HEK293 (cell line): ENCODE measurements around the gene ELAC1.

ENCODE experiments used
- YY1 ChIP-seq: fragments of 450-650 bp; formaldehyde crosslinking; IDR thresholded peaks from 2 replicates; pipeline ENCODE4 v1.5.1; 2018; ENCODE audit warnings: missing biosample characterization, missing genetic modification characterization
- ZBTB26 ChIP-seq: fragments of 450-650 bp; formaldehyde crosslinking; optimal IDR thresholded peaks from 2 replicates; pipeline ENCODE3; 2016; ENCODE audit warnings: missing biosample characterization, mild to moderate bottlenecking, missing genetic modification characterization
- ZFHX2 ChIP-seq: fragments of 450-650 bp; formaldehyde crosslinking; conservative IDR thresholded peaks from 2 replicates; pipeline ENCODE4 v1.5.1; 2016; ENCODE audit warnings: missing biosample characterization, missing genetic modification characterization
- ZNF112 ChIP-seq: fragments of 450-650 bp; formaldehyde crosslinking; IDR thresholded peaks from 2 replicates; pipeline ENCODE4 v1.5.0; 2017; ENCODE audit warnings: missing biosample characterization, missing genetic modification characterization
- ZNF26 ChIP-seq: fragments of 450-650 bp; formaldehyde crosslinking; IDR thresholded peaks from 2 replicates; pipeline ENCODE4 v1.5.1; 2016; ENCODE audit warnings: missing biosample characterization, missing genetic modification characterization
- ZNF335 ChIP-seq: fragments of 450-650 bp; formaldehyde crosslinking; conservative IDR thresholded peaks from 2 replicates; pipeline ENCODE4 v1.5.1; 2016; ENCODE audit warnings: missing biosample characterization, missing genetic modification characterization
- ZNF394 ChIP-seq: fragments of 450-650 bp; formaldehyde crosslinking; IDR thresholded peaks from 2 replicates; pipeline ENCODE4 v1.5.1; 2016; ENCODE audit warnings: missing biosample characterization, missing genetic modification characterization, mild to moderate bottlenecking, moderate library complexity, borderline replicate concordance
- ZNF629 ChIP-seq: fragments of 450-650 bp; formaldehyde crosslinking; IDR thresholded peaks from 2 replicates; pipeline ENCODE4 v1.5.1; 2017; ENCODE audit warnings: missing biosample characterization, missing genetic modification characterization
- TF ChIP-seq, protein P1 (sequence below): fragments of 450-650 bp; formaldehyde crosslinking; IDR thresholded peaks from 2 replicates; pipeline ENCODE4 v1.5.1; 2016; ENCODE audit warnings: missing biosample characterization, missing genetic modification characterization, low read depth
- TF ChIP-seq, protein P2 (sequence below): fragments of 450-650 bp; formaldehyde crosslinking; IDR thresholded peaks from 2 replicates; pipeline ENCODE4 v1.5.1; 2016; ENCODE audit warnings: missing biosample characterization, missing genetic modification characterization

DNA sequence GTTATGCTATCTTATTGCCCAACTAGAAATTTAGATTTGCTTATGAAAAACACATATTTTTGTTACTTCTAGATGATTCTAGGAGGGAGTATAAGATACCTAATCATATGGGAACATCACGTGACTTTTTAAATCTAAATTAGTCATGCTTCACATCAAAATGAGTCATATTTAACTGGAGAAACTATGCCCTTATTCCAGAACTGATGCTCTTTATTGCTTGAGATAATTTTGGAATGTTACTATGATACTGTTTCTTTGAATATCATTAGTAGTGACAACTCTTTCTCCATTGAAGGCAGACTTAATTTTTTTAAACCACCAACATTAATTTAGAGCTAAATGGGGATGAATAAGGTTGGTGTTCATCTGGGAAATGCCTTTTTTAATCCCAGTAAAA is 19.9 kb upstream of the ELAC1 start:
- TF ChIP-seq YY1 (tag by site-specific recombination) (no peak), ZNF394 (tag by site-specific recombination) (no peak), ZNF335 (no peak), ZNF112 (tag by site-specific recombination) (no peak), ZBTB26 (tag by site-specific recombination) (no peak), ZNF629 (tag by site-specific recombination) (no peak), ZFHX2 (tag by site-specific recombination) (no peak), ZNF26 (tag by site-specific recombination) (no peak)
- TF ChIP-seq, protein P1, sequence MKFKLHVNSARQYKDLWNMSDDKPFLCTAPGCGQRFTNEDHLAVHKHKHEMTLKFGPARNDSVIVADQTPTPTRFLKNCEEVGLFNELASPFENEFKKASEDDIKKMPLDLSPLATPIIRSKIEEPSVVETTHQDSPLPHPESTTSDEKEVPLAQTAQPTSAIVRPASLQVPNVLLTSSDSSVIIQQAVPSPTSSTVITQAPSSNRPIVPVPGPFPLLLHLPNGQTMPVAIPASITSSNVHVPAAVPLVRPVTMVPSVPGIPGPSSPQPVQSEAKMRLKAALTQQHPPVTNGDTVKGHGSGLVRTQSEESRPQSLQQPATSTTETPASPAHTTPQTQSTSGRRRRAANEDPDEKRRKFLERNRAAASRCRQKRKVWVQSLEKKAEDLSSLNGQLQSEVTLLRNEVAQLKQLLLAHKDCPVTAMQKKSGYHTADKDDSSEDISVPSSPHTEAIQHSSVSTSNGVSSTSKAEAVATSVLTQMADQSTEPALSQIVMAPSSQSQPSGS, result no peak
- TF ChIP-seq, protein P2, sequence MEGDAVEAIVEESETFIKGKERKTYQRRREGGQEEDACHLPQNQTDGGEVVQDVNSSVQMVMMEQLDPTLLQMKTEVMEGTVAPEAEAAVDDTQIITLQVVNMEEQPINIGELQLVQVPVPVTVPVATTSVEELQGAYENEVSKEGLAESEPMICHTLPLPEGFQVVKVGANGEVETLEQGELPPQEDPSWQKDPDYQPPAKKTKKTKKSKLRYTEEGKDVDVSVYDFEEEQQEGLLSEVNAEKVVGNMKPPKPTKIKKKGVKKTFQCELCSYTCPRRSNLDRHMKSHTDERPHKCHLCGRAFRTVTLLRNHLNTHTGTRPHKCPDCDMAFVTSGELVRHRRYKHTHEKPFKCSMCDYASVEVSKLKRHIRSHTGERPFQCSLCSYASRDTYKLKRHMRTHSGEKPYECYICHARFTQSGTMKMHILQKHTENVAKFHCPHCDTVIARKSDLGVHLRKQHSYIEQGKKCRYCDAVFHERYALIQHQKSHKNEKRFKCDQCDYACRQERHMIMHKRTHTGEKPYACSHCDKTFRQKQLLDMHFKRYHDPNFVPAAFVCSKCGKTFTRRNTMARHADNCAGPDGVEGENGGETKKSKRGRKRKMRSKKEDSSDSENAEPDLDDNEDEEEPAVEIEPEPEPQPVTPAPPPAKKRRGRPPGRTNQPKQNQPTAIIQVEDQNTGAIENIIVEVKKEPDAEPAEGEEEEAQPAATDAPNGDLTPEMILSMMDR, result no peak
